ENCODE data around the gene DHPS.
"Not testable (repeated sequence)": the region's sequence is repeated elsewhere in the genome, so short reads cannot be mapped to it uniquely, and the experiment has no call there.

Gene DHPS

GRCh38 chr19:12646551-12646950, 35.1 kb downstream of the DHPS start:
- DNase-seq (ENCODE audit: low spot score), result no peak

DNA sequence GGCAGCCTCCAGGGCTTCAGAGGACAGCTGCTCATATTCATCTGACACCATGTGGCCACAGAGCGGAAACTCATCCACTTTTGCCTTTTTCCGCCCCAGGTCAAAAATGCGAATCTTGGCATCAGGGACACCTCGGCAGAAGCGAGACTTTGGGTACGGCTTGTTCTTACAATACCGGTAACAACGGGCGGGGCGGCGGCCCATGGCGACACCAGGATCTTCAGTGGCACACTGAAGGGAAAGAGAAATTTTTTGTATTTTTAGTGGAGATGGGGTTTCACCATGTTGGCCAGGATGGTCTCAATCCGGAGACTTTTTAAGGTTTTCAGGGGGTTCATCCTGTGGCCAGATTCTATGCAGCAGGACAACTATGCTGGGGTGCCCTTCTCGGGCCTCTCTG, 38.0 kb downstream of the DHPS start:
- not testable (repeated sequence) for DNase-seq (ENCODE audit: low spot score)

DNA sequence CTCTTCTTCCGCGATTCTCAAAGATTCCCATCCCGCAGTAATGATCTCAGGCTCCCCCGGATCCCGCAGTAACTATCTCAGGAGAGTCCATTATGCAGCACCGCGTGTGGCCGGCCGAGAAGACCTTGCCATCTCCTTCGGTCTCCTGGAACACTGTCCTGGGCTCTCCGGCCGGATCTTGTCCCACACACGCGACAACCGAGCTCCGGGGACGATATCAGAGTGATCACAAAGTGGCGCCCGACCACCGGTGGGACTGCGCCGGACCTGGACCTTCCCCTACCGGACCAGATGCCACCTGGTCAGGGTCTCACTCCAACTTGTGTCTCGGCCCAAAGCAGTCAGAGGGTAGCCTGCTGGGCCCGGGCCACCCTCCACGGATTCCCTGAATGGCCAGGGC, 39.2 kb downstream of the DHPS start:
- DNase-seq (ENCODE audit: low spot score), result no peak

DNA sequence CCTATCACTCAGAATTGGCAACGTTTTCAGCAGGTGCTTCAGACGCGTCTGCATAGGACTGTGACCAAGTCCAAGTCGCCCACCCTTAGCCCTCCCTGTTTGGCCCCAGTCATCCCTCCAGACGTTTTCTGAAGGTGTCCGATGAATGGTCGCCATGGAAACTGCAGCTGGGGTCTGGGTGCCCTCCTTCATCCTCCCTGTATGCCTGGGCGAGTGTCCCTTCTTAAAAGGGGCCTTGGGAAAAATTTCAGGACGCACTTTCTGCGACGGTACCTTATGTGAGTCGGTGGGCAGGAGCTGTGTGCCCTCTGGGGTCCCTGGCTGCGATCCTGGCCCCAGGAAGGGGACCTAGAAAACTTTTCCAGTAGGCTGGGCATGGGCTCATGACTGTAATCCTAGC, 40.2 kb downstream of the DHPS start:
- DNase-seq (ENCODE audit: low spot score), result no peak

GRCh38 chr19:12639901-12640613, 41.6 kb downstream of the DHPS start:
- peak; percentile 58 for DNase-seq (ENCODE audit: low spot score)

DNA sequence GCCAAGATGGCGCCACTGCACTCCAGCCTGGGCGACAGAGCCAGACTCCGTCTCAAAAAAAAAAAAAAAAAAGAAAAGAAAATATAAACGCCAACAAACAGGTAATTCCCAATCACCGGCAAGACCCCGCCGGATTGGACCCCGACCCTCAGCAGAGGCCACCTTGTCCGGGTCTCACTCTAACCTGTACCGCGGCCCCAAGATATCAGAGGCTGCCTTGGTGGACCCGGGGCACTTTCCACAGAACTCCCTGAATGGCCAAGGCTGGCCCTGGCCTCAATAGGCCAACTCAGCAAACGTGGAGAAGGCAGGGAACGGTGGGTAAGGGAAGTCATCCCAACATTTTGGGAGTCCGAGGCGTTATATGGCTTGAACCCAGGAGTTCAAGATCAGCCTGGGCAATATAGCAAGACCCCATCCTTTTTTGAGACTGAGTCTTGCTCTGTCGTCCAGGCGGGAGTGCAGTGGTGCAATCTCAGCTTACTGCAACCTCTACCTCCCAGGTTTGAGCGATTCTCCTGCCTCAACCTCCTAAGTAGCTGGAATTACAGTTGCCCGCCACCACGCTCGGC, 43.0 kb downstream of the DHPS start:
- no peak for DNase-seq (ENCODE audit: low spot score)

DNA sequence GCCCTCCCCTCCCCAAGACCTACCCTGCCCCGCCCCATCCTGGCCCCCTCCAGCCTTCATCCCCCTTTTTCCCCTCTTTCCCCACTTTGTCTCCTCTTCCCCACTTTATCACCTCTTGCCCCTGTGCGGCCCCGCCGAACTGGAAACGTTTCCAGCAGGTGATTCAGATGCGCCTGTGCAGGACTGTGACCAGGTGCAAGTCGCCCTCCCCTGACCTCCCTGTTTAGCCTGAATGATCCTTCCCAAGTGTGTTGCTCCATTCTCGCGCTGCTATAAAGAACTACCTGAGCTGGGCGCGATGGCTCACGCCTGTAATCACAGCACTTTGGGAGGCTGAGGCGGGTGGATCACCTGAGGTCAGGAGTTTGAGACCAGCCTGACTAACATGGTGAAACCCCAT, 45.0 kb downstream of the DHPS start:
- DNase-seq (ENCODE audit: low spot score), result no peak

GRCh38 chr19:12629215-12629614, 52.5 kb downstream of the DHPS start:
- DNase-seq (ENCODE audit: low spot score), result no peak

GRCh38 chr19:12628040-12629022, 53.3 kb downstream of the DHPS start:
- no peak for DNase-seq (ENCODE audit: low spot score)

DNA sequence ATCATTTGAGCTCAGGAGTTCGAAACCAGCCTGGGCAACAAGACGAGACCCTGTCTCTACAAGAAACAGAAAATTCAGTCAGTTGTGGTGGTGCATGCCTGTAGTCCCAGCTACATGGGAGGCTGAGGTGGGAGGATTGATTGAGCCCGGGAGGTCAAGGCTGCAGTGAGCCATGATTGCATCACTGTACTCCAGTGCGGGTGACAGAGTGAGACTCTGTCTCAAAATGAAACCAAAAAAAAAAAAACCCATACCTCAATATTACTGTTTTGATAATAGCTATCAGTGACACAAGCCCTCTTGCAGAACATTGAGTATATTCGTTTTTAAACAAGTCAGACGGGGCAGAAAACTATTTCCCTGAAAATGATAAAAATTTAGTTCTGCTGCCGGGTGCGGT, 54.7 kb downstream of the DHPS start:
- no peak for DNase-seq (ENCODE audit: low spot score)
